ENCODE results near the gene CXCL12.

DNA sequence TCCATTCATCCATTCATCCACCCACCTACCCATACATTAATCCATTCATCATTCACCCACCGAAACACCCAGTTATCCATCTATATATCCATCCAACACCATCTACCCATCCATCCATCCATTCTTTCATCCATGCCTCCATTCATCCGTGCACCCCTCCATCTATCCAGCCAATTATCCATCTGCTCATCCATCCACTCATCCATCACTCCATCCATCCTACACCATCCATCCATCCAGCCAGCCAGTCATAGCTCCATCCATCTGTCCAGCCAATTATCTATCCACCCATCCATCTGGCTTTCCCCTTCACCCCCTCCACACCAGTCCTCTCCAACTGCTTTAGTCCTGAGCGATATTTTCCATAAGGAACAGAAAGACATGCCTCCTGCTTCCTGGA, 7.5 kb upstream of the CXCL12 start:
- no peak for TF ChIP-seq YY1 (IDR thresholded peaks at IDR 0.05)
- no peak for TF ChIP-seq CTCF (IDR thresholded peaks at IDR 0.05; ENCODE audit: low read depth, low read length, missing input control)
- no peak for TF ChIP-seq SP1 (IDR thresholded peaks at IDR 0.05)
- TF ChIP-seq MAX (IDR thresholded peaks at IDR 0.05) = no peak
- TF ChIP-seq TAF1 (conservative IDR thresholded peaks at IDR 0.05) = no peak
- TF ChIP-seq, protein P1, sequence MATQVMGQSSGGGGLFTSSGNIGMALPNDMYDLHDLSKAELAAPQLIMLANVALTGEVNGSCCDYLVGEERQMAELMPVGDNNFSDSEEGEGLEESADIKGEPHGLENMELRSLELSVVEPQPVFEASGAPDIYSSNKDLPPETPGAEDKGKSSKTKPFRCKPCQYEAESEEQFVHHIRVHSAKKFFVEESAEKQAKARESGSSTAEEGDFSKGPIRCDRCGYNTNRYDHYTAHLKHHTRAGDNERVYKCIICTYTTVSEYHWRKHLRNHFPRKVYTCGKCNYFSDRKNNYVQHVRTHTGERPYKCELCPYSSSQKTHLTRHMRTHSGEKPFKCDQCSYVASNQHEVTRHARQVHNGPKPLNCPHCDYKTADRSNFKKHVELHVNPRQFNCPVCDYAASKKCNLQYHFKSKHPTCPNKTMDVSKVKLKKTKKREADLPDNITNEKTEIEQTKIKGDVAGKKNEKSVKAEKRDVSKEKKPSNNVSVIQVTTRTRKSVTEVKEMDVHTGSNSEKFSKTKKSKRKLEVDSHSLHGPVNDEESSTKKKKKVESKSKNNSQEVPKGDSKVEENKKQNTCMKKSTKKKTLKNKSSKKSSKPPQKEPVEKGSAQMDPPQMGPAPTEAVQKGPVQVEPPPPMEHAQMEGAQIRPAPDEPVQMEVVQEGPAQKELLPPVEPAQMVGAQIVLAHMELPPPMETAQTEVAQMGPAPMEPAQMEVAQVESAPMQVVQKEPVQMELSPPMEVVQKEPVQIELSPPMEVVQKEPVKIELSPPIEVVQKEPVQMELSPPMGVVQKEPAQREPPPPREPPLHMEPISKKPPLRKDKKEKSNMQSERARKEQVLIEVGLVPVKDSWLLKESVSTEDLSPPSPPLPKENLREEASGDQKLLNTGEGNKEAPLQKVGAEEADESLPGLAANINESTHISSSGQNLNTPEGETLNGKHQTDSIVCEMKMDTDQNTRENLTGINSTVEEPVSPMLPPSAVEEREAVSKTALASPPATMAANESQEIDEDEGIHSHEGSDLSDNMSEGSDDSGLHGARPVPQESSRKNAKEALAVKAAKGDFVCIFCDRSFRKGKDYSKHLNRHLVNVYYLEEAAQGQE (IDR thresholded peaks at IDR 0.05) = no peak
- no peak for TF ChIP-seq EGR1 (IDR thresholded peaks at IDR 0.05; ENCODE audit: low read depth in 2 of 2)
- TF ChIP-seq GABPA (IDR thresholded peaks at IDR 0.05 in 1 of 2, conservative IDR thresholded peaks at IDR 0.05 in 1 of 2) = no peak
- no peak for TF ChIP-seq HNF4G (IDR thresholded peaks at IDR 0.05)
- TF ChIP-seq RAD21 (IDR thresholded peaks at IDR 0.05) = no peak
